HL-60 (cell line): Measurements from ENCODE around the gene SDC4.

Experiments
- CTCF ChIP-seq: IDR thresholded peaks from one replicate; pipeline ENCODE4 v1.5.1; 2011; ENCODE audit warnings: low read length, control low read depth, inconsistent platforms; ENCODE audit not compliant: insufficient read depth
- GABPA ChIP-seq: IDR thresholded peaks from 2 replicates; pipeline ENCODE4 v1.6.1; 2012; ENCODE audit warnings: low read depth
- POLR2AphosphoS5 ChIP-seq: IDR thresholded peaks from 2 replicates; pipeline ENCODE4 v1.6.1; 2012; ENCODE audit warnings: low read depth

GRCh38 chr20:45329497-45330319 lies 18.5 kb downstream of the SDC4 start:
- no peak for TF ChIP-seq CTCF
- no peak for TF ChIP-seq POLR2AphosphoS5
- TF ChIP-seq GABPA = no peak
